T-cell (primary cell): Measurements from ENCODE around the gene SNX25. TPM values are rescaled to one million over a fixed set of nuclear protein-coding genes. Genes with fewer than 3 reads are reported as not detected.

Experiments used
- ATAC-seq, 4 experiments: fragments of 200-7000 bp in 3 of 4; fragments of 150-1000 bp in 1 of 4; cut with Tn5 transposase; replicated peaks in 1 of 4; 1 replicate in 3 of 4; 2 replicates in 1 of 4; pipeline ENCODE4 v1.10.0; 2021; ENCODE audit warnings: moderate library complexity in 3 of 4, mild to moderate bottlenecking in 2 of 4, moderate number of reproducible peaks in 1 of 4
- CTCF ChIA-PET, 2 donors: fragments of 300-600 bp; sonication (Branson Sonifier 250); formaldehyde crosslinking; loops; one replicate each; lab custom pipeline; 2022; ENCODE audit warnings: antibody characterized with exemption in 2 of 2; lab: Charles Lee
- POLR2A ChIA-PET, 2 donors: fragments of 300-600 bp; sonication (Branson Sonifier 250); formaldehyde crosslinking; loops; one replicate each; lab custom pipeline; 2022; ENCODE audit warnings: antibody characterized with exemption in 2 of 2; lab: Charles Lee
- DNase-seq, 35 experiments: peaks; one replicate each; pipeline versions ENCODE4 v3.0.0 to v3.0.0-alpha.2; 2013 to 2023
- H3K27ac ChIP-seq: one replicate; pipeline ENCODE4 v1.5.1; 2013; ENCODE audit warnings: low read length
- H3K27me3 ChIP-seq, 2 experiments: replicated peaks in 1 of 2; 1 replicate in 1 of 2; 2 replicates in 1 of 2; pipeline versions ENCODE4 v1.6.1 to v1.7.0; 2013; ENCODE audit warnings: low read length in 1 of 2, mixed read lengths in 1 of 2; ENCODE audit not compliant: control insufficient read depth in 2 of 2, insufficient read depth in 2 of 2; ENCODE audit errors: extremely low read depth in 1 of 2
- H3K36me3 ChIP-seq, 2 donors: 1 replicate in 1 of 2; 2 replicates in 1 of 2; pipeline versions ENCODE4 v1.6.1 to v1.7.0; 2013; ENCODE audit warnings: low read length in 1 of 2; ENCODE audit not compliant: control insufficient read depth in 2 of 2, insufficient read depth in 1 of 2; ENCODE audit errors: extremely low read depth in 1 of 2
- H3K4me1 ChIP-seq, 2 experiments: 1 replicate in 1 of 2; 2 replicates in 1 of 2; pipeline versions ENCODE4 v1.6.1 to v1.7.0; 2013; ENCODE audit warnings: low read length in 2 of 2, mixed read lengths in 1 of 2; ENCODE audit not compliant: insufficient read depth in 2 of 2, control insufficient read depth in 1 of 2; ENCODE audit errors: extremely low read depth in 1 of 2
- H3K4me3 ChIP-seq, 2 donors: 1 replicate in 1 of 2; 2 replicates in 1 of 2; pipeline versions ENCODE4 v1.5.1 to v1.7.0; 2013; ENCODE audit warnings: mild to moderate bottlenecking in 2 of 2, low read length in 1 of 2, moderate library complexity in 1 of 2; ENCODE audit not compliant: control insufficient read depth in 1 of 2; ENCODE audit errors: extremely low read depth in 1 of 2
- H3K9me3 ChIP-seq: 2 replicates; pipeline ENCODE4 v1.7.0; 2013
- H3K27ac Mint-ChIP-seq, 2 donors: one replicate each; pipeline ENCODE4 v1.8.0; 2020 to 2021; ENCODE audit warnings: mild to moderate bottlenecking in 2 of 2, mixed read lengths in 2 of 2
- H3K27me3 Mint-ChIP-seq, 2 donors: one replicate each; pipeline ENCODE4 v1.8.0; 2021 to 2022; ENCODE audit warnings: mixed read lengths in 2 of 2
- H3K36me3 Mint-ChIP-seq: one replicate; pipeline ENCODE4 v1.8.0; 2021; ENCODE audit warnings: mixed read lengths
- H3K4me1 Mint-ChIP-seq, 3 donors: one replicate each; pipeline ENCODE4 v1.8.0; 2020 to 2022; ENCODE audit warnings: mixed read lengths in 3 of 3, mild to moderate bottlenecking in 1 of 3
- H3K4me3 Mint-ChIP-seq, 3 donors: one replicate each; pipeline ENCODE4 v1.8.0; 2020 to 2022; ENCODE audit warnings: mild to moderate bottlenecking in 3 of 3, mixed read lengths in 3 of 3, moderate library complexity in 3 of 3
- H3K9me3 Mint-ChIP-seq, 3 donors: one replicate each; pipeline ENCODE4 v1.8.0; 2020 to 2022; ENCODE audit warnings: mixed read lengths in 3 of 3
- WGBS: methylation state at CpG from one replicate; pipeline ENCODE4 v1.1.5; 2013; ENCODE audit warnings: missing lambda C conversion rate; ENCODE audit not compliant: insufficient coverage; 5-methylcytosine and 5-hydroxymethylcytosine counted together
- total RNA-seq, 35 experiments: library from RNA in 6 of 35; stranded (reverse) in 6 of 35; fragments of 120-200 nt in 1 of 35; gene quantifications; one replicate each; pipeline versions ENCODE4 v1.2.1 to v1.2.4 and lab custom pipeline; 2013 to 2026

The SNX25 gene
- total RNA-seq, 5 donors from 2014 or later (not counting 1 experiment from before 2014, with no cell fraction given), result 14.0 to 19.3 (median 16.4) TPM

DNA sequence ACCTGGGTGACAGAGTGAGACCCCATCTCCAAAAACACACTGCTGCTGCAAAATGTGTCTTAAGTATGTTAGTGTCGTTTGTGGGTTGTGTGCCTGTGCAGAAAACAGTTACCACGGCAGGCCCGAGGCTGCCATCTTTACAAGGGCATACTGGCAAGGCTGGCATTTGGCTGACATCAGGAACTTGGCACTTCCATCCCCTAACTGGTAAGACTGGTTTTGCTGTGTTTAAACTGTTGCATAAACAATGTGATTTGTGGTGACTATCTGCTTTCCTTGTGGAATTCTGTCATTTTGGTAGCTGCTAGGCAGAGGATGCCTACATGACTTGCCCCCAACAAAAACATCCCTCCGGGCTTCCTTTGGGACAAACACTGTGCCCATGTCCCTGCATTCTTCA is 174.1 kb downstream of the SNX25 start:
- WGBS, result no CpG with 5 or more reads among the region's 4 CpGs
- Histone ChIP-seq H3K4me1 (peaks cover 0 to 6% of the 10 kb centered on the region in 2 experiments), H3K4me3 (no peak overlapping the region), H3K27ac (no peak overlapping the region), H3K36me3 (no peaks in the 10 kb centered on the region), H3K9me3 (no peaks in the 10 kb centered on the region), H3K27me3 (peaks cover 0 to 3% of the 10 kb centered on the region in 2 experiments)
- ChIA-PET POLR2A (no interaction called here), CTCF (no interaction called here)
- DNase-seq (no peak), ATAC-seq (no peak)
- Mint-ChIP-seq H3K4me1 (peaks cover 10 to 13% (median 11%) of the 10 kb centered on the region in 3 donors), H3K9me3 (peaks cover 6 to 9% (median 8%) of the 10 kb centered on the region in 3 donors), H3K27me3 (peaks cover 0 to 4% of the 10 kb centered on the region in 2 donors), H3K4me3 (no peak overlapping the region), H3K36me3 (peaks cover 4% of the 10 kb centered on the region), H3K27ac (no peak overlapping the region)

DNA sequence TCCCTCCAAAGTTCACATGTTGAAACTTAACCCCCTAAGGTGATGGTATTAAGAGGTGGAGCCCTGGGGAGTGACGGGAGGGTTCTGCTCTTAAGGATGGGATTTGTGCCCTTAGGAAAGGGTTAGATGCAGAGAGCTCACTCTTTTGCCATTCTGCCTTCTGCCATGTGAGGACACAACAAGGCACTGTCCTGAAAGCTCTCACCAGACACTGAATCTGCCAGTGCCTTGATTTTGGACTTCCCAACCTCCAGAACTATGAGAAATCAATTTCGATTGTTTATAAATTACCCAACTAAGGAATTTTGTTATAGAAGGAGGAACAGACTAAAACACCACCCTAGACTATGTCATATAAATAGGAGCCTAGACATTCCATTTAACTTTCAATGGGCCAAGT is 174.7 kb downstream of the SNX25 start:
- no peak overlapping the region for H3K27ac Mint-ChIP-seq
- peaks cover 0 to 4% of the 10 kb centered on the region in 2 donors for H3K27me3 Mint-ChIP-seq
- H3K27me3 ChIP-seq, result peaks cover 0 to 3% of the 10 kb centered on the region in 2 experiments
- WGBS, result no CpG with 5 or more reads among the region's 2 CpGs
- POLR2A ChIA-PET, result interaction anchor here in 1 of 2 donors (1.0 kb wide), 1 partner anchor 41 kb away, joined by 3 read pairs; the partner anchor contains the start of gene UFSP2
- H3K27ac ChIP-seq, result no peak overlapping the region
- peaks cover 4% of the 10 kb centered on the region for H3K36me3 Mint-ChIP-seq
- H3K4me3 Mint-ChIP-seq, result no peak overlapping the region
- CTCF ChIA-PET, result no interaction called here
- peaks cover 0 to 6% of the 10 kb centered on the region in 2 experiments for H3K4me1 ChIP-seq
- H3K36me3 ChIP-seq, result no peaks in the 10 kb centered on the region
- H3K4me3 ChIP-seq, result no peak overlapping the region
- DNase-seq (no peak), ATAC-seq (no peak)
- peaks cover 10 to 13% (median 11%) of the 10 kb centered on the region in 3 donors for H3K4me1 Mint-ChIP-seq
- H3K9me3 Mint-ChIP-seq, result peaks cover 6 to 9% (median 8%) of the 10 kb centered on the region in 3 donors
- no peaks in the 10 kb centered on the region for H3K9me3 ChIP-seq

DNA sequence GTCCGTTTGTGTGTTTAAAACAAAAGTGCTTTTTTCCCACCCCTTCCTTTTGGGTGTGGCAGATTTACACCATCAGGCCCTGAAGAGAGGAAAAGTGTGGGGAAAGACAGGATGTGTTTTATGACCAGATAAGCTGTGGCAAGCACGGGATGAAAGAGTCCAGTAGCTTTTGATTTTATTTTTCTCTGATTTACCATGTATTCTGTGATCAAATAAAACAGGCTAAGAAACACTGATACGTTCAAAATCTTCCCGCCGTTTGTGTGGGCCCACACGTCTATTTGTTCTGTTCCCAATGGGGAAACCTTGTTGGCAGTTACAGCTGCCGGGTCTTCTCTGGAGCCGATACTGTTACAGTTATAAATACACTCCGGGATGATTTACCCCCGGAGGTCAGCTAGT is 175.5 kb downstream of the SNX25 start:
- Mint-ChIP-seq H3K36me3 (peaks cover 4% of the 10 kb centered on the region), H3K27ac (no peak overlapping the region), H3K27me3 (peaks cover 0 to 4% of the 10 kb centered on the region in 2 donors), H3K4me1 (peaks cover 10 to 13% (median 11%) of the 10 kb centered on the region in 3 donors), H3K4me3 (peak overlapping the region in 1 of 3 donors; percentile 36), H3K9me3 (peaks cover 6 to 9% (median 8%) of the 10 kb centered on the region in 3 donors)
- ChIA-PET POLR2A (interaction anchor here in 1 of 2 donors (1.0 kb wide), 1 partner anchor 40 kb away, joined by 3 read pairs; the partner anchor contains the start of gene UFSP2), CTCF (interaction anchor here in 1 of 2 donors (0.6 kb wide), 1 partner anchor 289 kb away, joined by 3 read pairs; no protein-coding TSS in a partner anchor)
- H3K4me1 ChIP-seq, result peaks cover 0 to 6% of the 10 kb centered on the region in 2 experiments
- H3K9me3 ChIP-seq, result no peaks in the 10 kb centered on the region
- WGBS, result no CpG with 5 or more reads among the region's 10 CpGs
- no peak for ATAC-seq
- no peaks in the 10 kb centered on the region for H3K36me3 ChIP-seq
- peaks cover 0 to 3% of the 10 kb centered on the region in 2 experiments for H3K27me3 ChIP-seq
- H3K4me3 ChIP-seq, result no peak overlapping the region
- no peak overlapping the region for H3K27ac ChIP-seq
- no peak for DNase-seq

DNA sequence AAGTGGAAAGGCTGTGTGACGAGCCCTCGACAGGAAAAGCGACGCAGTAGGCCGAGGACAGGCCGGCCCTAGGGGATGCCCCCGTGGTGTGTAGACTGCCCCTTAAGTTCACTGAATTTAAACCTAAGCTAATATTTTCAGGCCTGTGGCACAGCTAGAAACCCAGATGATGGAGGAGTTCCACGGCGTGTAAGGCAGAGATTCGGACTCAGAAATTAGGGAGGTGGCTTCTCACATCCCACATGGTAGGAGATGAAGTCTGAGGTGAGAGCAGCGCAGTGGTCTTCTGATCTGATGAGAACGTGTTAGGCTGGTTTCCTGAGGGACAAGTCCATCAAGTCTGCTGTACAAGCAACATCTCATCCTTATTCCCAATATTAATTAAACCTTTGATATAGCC is 178.6 kb downstream of the SNX25 start:
- ATAC-seq (no peak), DNase-seq (no peak)
- H3K36me3 Mint-ChIP-seq, result peaks cover 4% of the 10 kb centered on the region
- Histone ChIP-seq H3K36me3 (no peaks in the 10 kb centered on the region), H3K27me3 (peaks cover 0 to 3% of the 10 kb centered on the region in 2 experiments), H3K9me3 (no peaks in the 10 kb centered on the region), H3K4me3 (no peak overlapping the region), H3K4me1 (peaks cover 0 to 6% of the 10 kb centered on the region in 2 experiments), H3K27ac (no peak overlapping the region)
- 94% methylated on average over 3 of the region's 12 CpGs for WGBS
- no peaks in the 10 kb centered on the region for H3K9me3 Mint-ChIP-seq
- ChIA-PET CTCF (interaction anchor here in 1 of 2 donors (0.6 kb wide), 1 partner anchor 23 kb away, joined by 3 read pairs; no protein-coding TSS in a partner anchor), POLR2A (interaction anchor here in 1 of 2 donors (0.6 kb wide), 1 partner anchor 65 kb away, joined by 4 read pairs; no protein-coding TSS in a partner anchor)
- H3K4me3 Mint-ChIP-seq, result no peak overlapping the region
- peaks cover 0 to 4% of the 10 kb centered on the region in 2 donors for H3K27me3 Mint-ChIP-seq
- H3K4me1 Mint-ChIP-seq, result peaks cover 10 to 13% (median 11%) of the 10 kb centered on the region in 3 donors
- no peak overlapping the region for H3K27ac Mint-ChIP-seq

DNA sequence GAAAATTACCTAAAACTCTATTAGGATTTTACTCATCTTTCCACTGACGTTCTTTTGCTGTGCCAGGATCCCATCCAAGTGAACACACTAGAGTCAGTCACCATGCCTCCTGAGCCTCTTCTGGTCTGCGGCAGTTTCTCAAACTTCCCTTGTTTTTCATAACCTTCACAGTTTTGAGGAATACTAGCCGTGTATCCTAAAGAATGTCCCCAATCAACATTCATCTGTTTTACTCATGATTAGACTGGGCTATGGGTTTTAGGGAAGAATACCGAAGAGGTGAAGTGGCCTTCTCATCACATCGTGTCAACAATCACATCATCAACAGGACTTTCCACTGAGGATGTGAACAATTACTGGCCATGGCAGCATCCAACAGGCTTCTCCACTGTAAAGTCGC is 181.5 kb downstream of the SNX25 start:
- 95% methylated on average over 4 of the region's 6 CpGs for WGBS
- Mint-ChIP-seq H3K9me3 (no peaks in the 10 kb centered on the region), H3K4me1 (peaks cover 11 to 18% (median 15%) of the 10 kb centered on the region in 3 donors), H3K27me3 (no peaks in the 10 kb centered on the region), H3K27ac (no peak overlapping the region), H3K36me3 (no peaks in the 10 kb centered on the region), H3K4me3 (no peak overlapping the region)
- DNase-seq (no peak), ATAC-seq (no peak)
- no peaks in the 10 kb centered on the region for H3K9me3 ChIP-seq
- CTCF ChIA-PET, result no interaction called here
- POLR2A ChIA-PET, result interaction anchor here in 1 of 2 donors (0.6 kb wide), 1 partner anchor 29 kb away, joined by 3 read pairs; no protein-coding TSS in a partner anchor
- H3K27me3 ChIP-seq, result no peaks in the 10 kb centered on the region
- peaks cover 0 to 4% of the 10 kb centered on the region in 2 experiments for H3K4me1 ChIP-seq
- no peak overlapping the region for H3K4me3 ChIP-seq
- no peaks in the 10 kb centered on the region for H3K36me3 ChIP-seq
- H3K27ac ChIP-seq, result no peak overlapping the region

DNA sequence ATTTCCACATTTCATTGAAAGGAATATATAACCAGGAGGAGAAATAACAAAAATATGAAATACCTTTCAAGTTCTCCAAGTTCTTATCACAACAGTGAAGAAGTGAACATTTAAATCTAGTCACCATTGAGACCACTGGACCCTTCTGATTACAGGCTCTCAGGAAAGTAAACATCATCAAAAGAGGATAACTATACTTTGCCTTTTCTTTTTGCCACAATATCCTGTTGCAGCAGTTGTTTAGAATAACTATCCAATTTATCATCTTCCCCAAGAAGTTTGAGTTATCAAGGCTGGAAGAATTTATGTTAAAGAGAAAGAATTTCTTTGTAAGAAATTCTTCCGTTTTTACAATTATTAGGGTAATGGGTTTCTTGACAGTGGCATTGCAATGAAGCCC is 182.8 kb downstream of the SNX25 start:
- no peaks in the 10 kb centered on the region for H3K9me3 ChIP-seq
- no peak overlapping the region for H3K4me3 Mint-ChIP-seq
- WGBS, result no CpG with 5 or more reads among the region's 1 CpG
- DNase-seq (no peak), ATAC-seq (no peak)
- peaks cover 16 to 23% (median 18%) of the 10 kb centered on the region in 3 donors for H3K4me1 Mint-ChIP-seq
- peaks cover 4 to 6% of the 10 kb centered on the region in 2 experiments for H3K4me1 ChIP-seq
- no peaks in the 10 kb centered on the region for H3K9me3 Mint-ChIP-seq
- H3K4me3 ChIP-seq, result no peak overlapping the region
- no peak overlapping the region for H3K27ac ChIP-seq
- peak overlapping the region in 1 of 2 donors; percentile 57 for H3K27ac Mint-ChIP-seq
- no peaks in the 10 kb centered on the region for H3K27me3 ChIP-seq
- POLR2A ChIA-PET, result no interaction called here
- no peaks in the 10 kb centered on the region for H3K36me3 Mint-ChIP-seq
- CTCF ChIA-PET, result no interaction called here
- no peaks in the 10 kb centered on the region for H3K36me3 ChIP-seq
- H3K27me3 Mint-ChIP-seq, result no peaks in the 10 kb centered on the region
